ENCODE results near the gene FGF6. TPM values are rescaled to one million over a fixed set of nuclear protein-coding genes. Genes with fewer than 3 reads are reported as not detected.

Gene FGF6
- total RNA-seq, 2 experiments from 2014 or later: not detected

GRCh38 chr12:4440187-4440941, 5.3 kb downstream of the FGF6 start:
- Histone ChIP-seq H2AFZ (ENCODE audit: low read length) (no peak overlapping the region), H3K4me1 (ENCODE audit: insufficient read depth, low read length, poor library complexity, severe bottlenecking) (peaks cover 5% of the 10 kb centered on the region), H3K27ac (ENCODE audit: low read depth, low read length, poor library complexity, severe bottlenecking) (no peak overlapping the region), H3K36me3 (ENCODE audit: insufficient read depth, low read length) (no peaks in the 10 kb centered on the region), H3K4me3 (ENCODE audit: low read depth, low read length, poor library complexity, severe bottlenecking) (no peak overlapping the region), H4K20me1 (ENCODE audit: insufficient read depth, low read length) (no peaks in the 10 kb centered on the region), H3K79me2 (ENCODE audit: insufficient read depth, low read depth, low read length) (no peaks in the 10 kb centered on the region), H3K4me2 (ENCODE audit: low read length) (no peak overlapping the region), H3K9me2 (ENCODE audit: insufficient read depth, low read length) (no peaks in the 10 kb centered on the region), H3K9me3 (ENCODE audit: low read length) (0 out of 2 replicates have a peak, but pooled peaks cover 4% of the 10 kb centered on the region)
- BruUV-seq (replicated peaks): no TSS peak
- intact Hi-C loops (cut with micrococcal nuclease; ENCODE audit: unreplicated experiment): no loop called here
- no peak for TF ChIP-seq EZH2phosphoT487 (IDR thresholded peaks at IDR 0.05; ENCODE audit: borderline replicate concordance, low read depth, low read length)
- no peak for TF ChIP-seq CTCF (conservative IDR thresholded peaks at IDR 0.05; ENCODE audit: low read length)
- POLR2A ChIA-PET: no interaction called here
- DNase-seq (ENCODE audit: low spot score): no peak
- CTCF ChIA-PET (ENCODE audit: unreplicated experiment): interaction anchor here (0.6 kb wide), 1 partner anchor 988 kb away, joined by 10 read pairs; no protein-coding TSS in a partner anchor

GRCh38 chr12:4439736-4440135, 5.9 kb downstream of the FGF6 start:
- no peak overlapping the region for H3K4me3 ChIP-seq (ENCODE audit: low read depth, low read length, poor library complexity, severe bottlenecking)
- no peaks in the 10 kb centered on the region for H3K36me3 ChIP-seq (ENCODE audit: insufficient read depth, low read length)
- no peak overlapping the region for H2AFZ ChIP-seq (ENCODE audit: low read length)
- H3K4me1 ChIP-seq (ENCODE audit: insufficient read depth, low read length, poor library complexity, severe bottlenecking): peaks cover 5% of the 10 kb centered on the region
- H3K27ac ChIP-seq (ENCODE audit: low read depth, low read length, poor library complexity, severe bottlenecking): no peak overlapping the region
- intact Hi-C loops (cut with micrococcal nuclease; ENCODE audit: unreplicated experiment): no loop called here
- H4K20me1 ChIP-seq (ENCODE audit: insufficient read depth, low read length): no peaks in the 10 kb centered on the region
- H3K9me3 ChIP-seq (ENCODE audit: low read length): 0 out of 2 replicates have a peak, but pooled peaks cover 4% of the 10 kb centered on the region
- no peak for TF ChIP-seq EZH2phosphoT487 (IDR thresholded peaks at IDR 0.05; ENCODE audit: borderline replicate concordance, low read depth, low read length)
- TF ChIP-seq CTCF (conservative IDR thresholded peaks at IDR 0.05; ENCODE audit: low read length): no peak
- ChIA-PET CTCF (ENCODE audit: unreplicated experiment) (interaction anchor here (0.6 kb wide), 1 partner anchor 988 kb away, joined by 10 read pairs; no protein-coding TSS in a partner anchor), POLR2A (no interaction called here)
- no peaks in the 10 kb centered on the region for H3K9me2 ChIP-seq (ENCODE audit: insufficient read depth, low read length)
- H3K4me2 ChIP-seq (ENCODE audit: low read length): no peak overlapping the region
- H3K79me2 ChIP-seq (ENCODE audit: insufficient read depth, low read depth, low read length): no peaks in the 10 kb centered on the region
- DNase-seq (ENCODE audit: low spot score): no peak
- BruUV-seq (replicated peaks): no TSS peak

Data from OCI-LY7 (cell line).